HepG2 (cell line): ENCODE results near the gene ANKRD65. TPM values are rescaled to one million over a fixed set of nuclear protein-coding genes. Genes with fewer than 3 reads are reported as not detected.
A peak's percentile ranks its signal among the peaks of the same experiment; 100 is the strongest.

Source experiments
- AGO2 ChIP-seq: fragments of 200-400 bp; formaldehyde crosslinking; optimal IDR thresholded peaks from 2 replicates; pipeline ENCODE3; 2017; ENCODE audit warnings: mild to moderate bottlenecking, low read depth, low read length, moderate library complexity
- ATM ChIP-seq: fragments of 450-650 bp; IDR thresholded peaks from 2 replicates; pipeline ENCODE4 v1.7.1; 2017; ENCODE audit warnings: mild to moderate bottlenecking, borderline replicate concordance
- CCDC6 ChIP-seq: sonication (generic); formaldehyde crosslinking; IDR thresholded peaks from 2 replicates; pipeline ENCODE4 v1.8.1; 2022; ENCODE audit warnings: mild to moderate bottlenecking, missing genetic modification reagents, moderate library complexity
- CTCF ChIP-seq: sonication (generic); formaldehyde crosslinking; IDR thresholded peaks from 2 replicates; pipeline ENCODE4 v1.5.0; 2020; ENCODE audit warnings: mild to moderate bottlenecking, missing genetic modification reagents, moderate library complexity
- E2F2 ChIP-seq: sonication (generic); formaldehyde crosslinking; IDR thresholded peaks from 2 replicates; pipeline ENCODE4 v1.4.0; 2020; ENCODE audit warnings: missing genetic modification reagents, borderline replicate concordance
- ETV5 ChIP-seq: IDR thresholded peaks from 2 replicates; pipeline ENCODE4 v1.6.1; 2018; ENCODE audit warnings: missing biosample characterization, missing genetic modification reagents, inconsistent platforms, borderline replicate concordance
- EZH2 ChIP-seq: conservative IDR thresholded peaks from 2 replicates; pipeline ENCODE4 v1.6.1; 2012; ENCODE audit warnings: mild to moderate bottlenecking, low read depth, low read length, moderate library complexity
- HMG20B ChIP-seq: conservative IDR thresholded peaks from 2 replicates; pipeline ENCODE4 v1.6.1; 2016; ENCODE audit warnings: missing genetic modification reagents, missing compliant biosample characterization
- HNRNPLL ChIP-seq: fragments of 200-400 bp; formaldehyde crosslinking; IDR thresholded peaks from 2 replicates; pipeline ENCODE4 v1.6.1; 2017; ENCODE audit warnings: mild to moderate bottlenecking, low read depth, low read length; ENCODE audit not compliant: poor library complexity, severe bottlenecking
- KDM1A ChIP-seq: IDR thresholded peaks from 2 replicates; pipeline ENCODE4 v1.6.1; 2016; ENCODE audit warnings: missing compliant biosample characterization
- RERE ChIP-seq: IDR thresholded peaks from 2 replicates; pipeline ENCODE4 v1.6.1; 2016; ENCODE audit warnings: low read depth, missing genetic modification reagents, missing compliant biosample characterization
- SAP130 ChIP-seq: IDR thresholded peaks from 2 replicates; pipeline ENCODE4 v1.6.1; 2016; ENCODE audit warnings: low read depth
- SRSF1 ChIP-seq: fragments of 200-400 bp; formaldehyde crosslinking; optimal IDR thresholded peaks from 2 replicates; pipeline ENCODE3; 2017; ENCODE audit warnings: mild to moderate bottlenecking, low read depth, low read length, moderate library complexity
- STAT5B ChIP-seq: sonication (generic); formaldehyde crosslinking; IDR thresholded peaks from 2 replicates; pipeline ENCODE4 v1.4.0; 2020; ENCODE audit warnings: missing genetic modification reagents
- TEAD2 ChIP-seq: sonication (generic); formaldehyde crosslinking; IDR thresholded peaks from 2 replicates; pipeline ENCODE4 v1.9.0; 2021; ENCODE audit warnings: missing genetic modification reagents
- U2AF1 ChIP-seq: fragments of 200-400 bp; formaldehyde crosslinking; optimal IDR thresholded peaks from 2 replicates; pipeline ENCODE3; 2017; ENCODE audit warnings: mild to moderate bottlenecking, low read depth, low read length
- ZMAT5 ChIP-seq: sonication (generic); formaldehyde crosslinking; IDR thresholded peaks from 2 replicates; pipeline ENCODE4 v1.5.0; 2020; ENCODE audit warnings: mild to moderate bottlenecking, low read depth, missing genetic modification reagents, borderline replicate concordance
- ZNF607 ChIP-seq: sonication (generic); formaldehyde crosslinking; IDR thresholded peaks from 2 replicates; pipeline ENCODE4 v1.5.1; 2020; ENCODE audit warnings: missing genetic modification reagents, mild to moderate bottlenecking, borderline replicate concordance
- ZNF770 ChIP-seq: sonication (generic); formaldehyde crosslinking; IDR thresholded peaks from 2 replicates; pipeline ENCODE4 v1.5.0; 2020; ENCODE audit warnings: mild to moderate bottlenecking, missing genetic modification reagents
- polyA plus RNA-seq, 8 experiments: library from polyadenylated mRNA; depleted of rRNA in 3 of 8; stranded (reverse) in 7 of 8; unstranded in 1 of 8; fragments of >200 nt; fragmentation: Illumina TruSeq in 4 of 8; extraction: Trizol in 4 of 8; gene quantifications; 2 replicates each; pipeline versions ENCODE4 v1.2.1 to v1.2.3, GENCODE V29; 2011 to 2016; ENCODE audit warnings: low read depth in 4 of 8, missing spikeins in 1 of 8, mixed read lengths in 1 of 8; ENCODE audit not compliant: insufficient read depth in 1 of 8
- total RNA-seq, 5 experiments: library from RNA; depleted of rRNA; stranded (reverse); fragments of >200 nt; fragmentation: Illumina TruSeq; extraction: Trizol; gene quantifications; 2 replicates each; pipeline ENCODE4 v1.2.3, GENCODE V29; 2016; ENCODE audit warnings: low read depth in 1 of 5

ANKRD65 gene
- total and polyA plus RNA-seq, 2 of the 13 experiments (the other 11 are each of a cell fraction or from before 2014, with no cell fraction given) = 12.1 to 30.1 TPM

- TF ChIP-seq CTCF (CRISPR knock-in tag) (0 out of 2 replicates have a peak, but pooled peaks have one; percentile 8), HMG20B (CRISPR knock-in tag) (no peak), ZMAT5 (CRISPR knock-in tag) (no peak), EZH2 (no peak), ATM (no peak), TEAD2 (CRISPR knock-in tag) (no peak), RERE (CRISPR knock-in tag) (no peak), HNRNPLL (peak; percentile 27), SRSF1 (peak; percentile 92), ZNF607 (CRISPR knock-in tag) (no peak), SAP130 (CRISPR knock-in tag) (peak; percentile 66), U2AF1 (no peak), ETV5 (CRISPR knock-in tag) (peak; percentile 42; the same call in 1 of the 2 replicates), ZNF770 (CRISPR knock-in tag) (no peak), AGO2 (peak; percentile 94), E2F2 (CRISPR knock-in tag) (no peak), KDM1A (CRISPR knock-in tag) (no peak), CCDC6 (CRISPR knock-in tag) (peak; percentile 62; the same call in 1 of the 2 replicates), STAT5B (no peak)
Observed at GRCh38 chr1:1434131-1434823, 13.2 kb upstream of the ANKRD65 start (continued).
